Neuronal stem cell (in vitro differentiated cells): ENCODE results near the gene IL19.

ENCODE experiments used
- DNase-seq: peaks from one replicate; pipeline ENCODE4 v3.0.0-alpha.2; 2013; ENCODE audit warnings: low spot score
- H2AFZ ChIP-seq: one replicate; pipeline ENCODE4 v1.6.1; 2013; ENCODE audit warnings: mild to moderate bottlenecking, low read length, inconsistent platforms
- H2AK5ac ChIP-seq: 2 replicates; pipeline ENCODE4 v1.6.1; 2013; ENCODE audit warnings: low read depth, mild to moderate bottlenecking, inconsistent platforms, low read length, moderate library complexity, mixed read lengths
- H2BK120ac ChIP-seq: 2 replicates; pipeline ENCODE4 v1.6.1; 2013; ENCODE audit warnings: low read depth, mild to moderate bottlenecking, inconsistent platforms, low read length, moderate library complexity, mixed read lengths
- H2BK12ac ChIP-seq: one replicate; pipeline ENCODE4 v1.6.1; 2013; ENCODE audit warnings: low read length, inconsistent platforms
- H2BK15ac ChIP-seq: 2 replicates; pipeline ENCODE4 v1.6.1; 2013; ENCODE audit warnings: mild to moderate bottlenecking, low read length, inconsistent platforms, mixed read lengths
- H2BK5ac ChIP-seq: one replicate; pipeline ENCODE4 v1.6.1; 2013; ENCODE audit warnings: inconsistent platforms, mild to moderate bottlenecking, low read length, moderate library complexity
- H3K14ac ChIP-seq: one replicate; pipeline ENCODE4 v1.6.1; 2013; ENCODE audit warnings: low read length, inconsistent platforms
- H3K18ac ChIP-seq: 2 replicates; pipeline ENCODE4 v1.6.1; 2013; ENCODE audit warnings: low read length, inconsistent platforms
- H3K23ac ChIP-seq: 2 replicates; pipeline ENCODE4 v1.6.1; 2013; ENCODE audit warnings: low read depth, mild to moderate bottlenecking, mixed read lengths, low read length, inconsistent platforms; ENCODE audit not compliant: poor library complexity
- H3K27ac ChIP-seq: replicated peaks from 3 replicates; pipeline ENCODE4 v1.5.1; 2013; ENCODE audit warnings: low read length, inconsistent platforms
- H3K27me3 ChIP-seq, 3 experiments: 2 replicates each; pipeline ENCODE4 v1.6.1; 2013; ENCODE audit warnings: low read length in 3 of 3, mild to moderate bottlenecking in 2 of 3, inconsistent platforms in 1 of 3, low read depth in 1 of 3, mixed read lengths in 1 of 3, moderate library complexity in 1 of 3; ENCODE audit not compliant: control insufficient read depth in 3 of 3, insufficient read depth in 3 of 3
- H3K36me3 ChIP-seq, 2 donors: replicated peaks in 1 of 2; 2 replicates each; pipeline ENCODE4 v1.6.1; 2013; ENCODE audit warnings: low read length in 2 of 2; ENCODE audit not compliant: control insufficient read depth in 2 of 2, insufficient read depth in 2 of 2
- H3K4ac ChIP-seq: 2 replicates; pipeline ENCODE4 v1.6.1; 2013; ENCODE audit warnings: inconsistent platforms, mild to moderate bottlenecking, low read length, moderate library complexity
- H3K4me1 ChIP-seq, 2 donors: 1 replicate in 1 of 2; 2 replicates in 1 of 2; pipeline ENCODE4 v1.6.1; 2013; ENCODE audit warnings: low read length in 2 of 2, low read depth in 1 of 2; ENCODE audit not compliant: control insufficient read depth in 2 of 2, insufficient read depth in 1 of 2
- H3K4me2 ChIP-seq: one replicate; pipeline ENCODE4 v1.6.1; 2013; ENCODE audit warnings: mild to moderate bottlenecking, low read length, inconsistent platforms; ENCODE audit not compliant: insufficient read depth, poor library complexity, severe bottlenecking
- H3K4me3 ChIP-seq, 2 donors: 2 replicates each; pipeline ENCODE4 v1.5.1; 2013; ENCODE audit warnings: low read length in 2 of 2, mild to moderate bottlenecking in 2 of 2, inconsistent platforms in 1 of 2, moderate library complexity in 1 of 2
- H3K79me1 ChIP-seq: one replicate; pipeline ENCODE4 v1.6.1; 2013; ENCODE audit warnings: low read depth, mild to moderate bottlenecking, inconsistent platforms, low read length, moderate library complexity
- H3K9ac ChIP-seq: one replicate; pipeline ENCODE4 v1.6.1; 2013; ENCODE audit warnings: mild to moderate bottlenecking, low read depth, low read length, inconsistent platforms; ENCODE audit not compliant: poor library complexity
- H3K9me3 ChIP-seq, 2 donors: replicated peaks in 1 of 2; 2 replicates each; pipeline versions ENCODE3 to v1.6.1; 2013; ENCODE audit warnings: low read length in 2 of 2, mild to moderate bottlenecking in 2 of 2, inconsistent platforms in 1 of 2, low read depth in 1 of 2, mixed read lengths in 1 of 2, moderate library complexity in 1 of 2; ENCODE audit not compliant: control insufficient read depth in 2 of 2, insufficient read depth in 1 of 2
- H4K8ac ChIP-seq: one replicate; pipeline ENCODE4 v1.6.1; 2013; ENCODE audit warnings: low read depth, mild to moderate bottlenecking, inconsistent platforms, low read length, moderate library complexity
- H4K91ac ChIP-seq: one replicate; pipeline ENCODE4 v1.6.1; 2013; ENCODE audit warnings: low read length, low read depth, mild to moderate bottlenecking, inconsistent platforms; ENCODE audit not compliant: poor library complexity
- WGBS, 2 donors: extraction: QIAGEN DNeasy Blood & Tissue Kit; methylation state at CpG; one replicate each; pipeline ENCODE4 v1.1.7; 2013; ENCODE audit warnings: missing lambda C conversion rate in 2 of 2, mixed read lengths in 1 of 2; ENCODE audit not compliant: insufficient read length in 2 of 2, insufficient replicate concordance in 1 of 2; ENCODE audit errors: extremely low coverage in 2 of 2; 5-methylcytosine and 5-hydroxymethylcytosine counted together

Gene IL19

DNA sequence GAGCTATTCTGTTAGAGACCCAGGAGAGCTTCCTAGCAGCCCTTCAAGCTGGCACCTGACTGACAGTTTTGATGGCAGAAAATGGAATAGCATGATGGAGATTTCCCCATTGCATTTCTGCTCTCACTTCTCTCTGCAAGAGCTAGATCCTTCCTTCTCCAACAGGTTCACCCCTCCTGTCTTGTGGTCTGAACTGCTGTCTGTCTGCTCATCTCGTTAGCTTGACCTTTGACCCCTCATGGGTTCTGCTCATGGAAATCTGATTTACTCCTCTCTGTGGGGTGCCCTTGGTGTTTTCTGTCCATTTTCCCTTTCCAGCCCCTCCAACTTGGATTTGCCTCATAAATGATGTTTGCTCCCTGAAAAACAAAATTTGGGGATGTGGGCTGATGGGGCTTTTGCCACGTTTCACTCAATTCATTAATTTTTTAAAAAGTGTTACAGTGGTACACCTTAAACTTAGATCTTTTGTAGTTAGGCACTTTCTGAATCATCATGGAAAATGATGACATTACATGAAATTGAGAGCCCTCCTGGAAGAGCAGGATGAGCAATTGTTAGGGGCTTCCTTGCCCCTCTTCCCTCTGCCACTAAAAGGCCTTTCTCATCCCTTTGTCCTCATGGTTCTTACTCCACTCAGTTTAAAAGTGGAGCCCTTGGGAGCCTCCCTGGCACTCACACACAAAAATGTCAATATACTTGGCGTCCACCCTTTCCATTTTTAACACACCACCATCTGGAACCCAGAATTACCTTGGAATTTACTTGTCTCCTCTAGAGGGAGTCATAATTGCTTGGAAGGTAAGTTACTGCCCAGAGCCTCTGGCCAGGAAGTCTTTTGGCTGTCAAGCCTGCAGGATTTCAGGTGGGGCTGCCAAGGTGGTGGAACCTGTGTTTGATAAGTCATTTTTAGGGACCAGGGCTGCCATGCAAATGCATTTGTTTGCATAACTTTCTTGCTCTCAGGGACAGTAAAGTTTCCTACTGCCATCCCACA lies 31.9 kb upstream of the IL19 start:
- H3K79me1 ChIP-seq = no peaks in the 10 kb centered on the region
- no peak overlapping the region for H3K4me3 ChIP-seq
- no peak overlapping the region for H4K91ac ChIP-seq
- H3K4me2 ChIP-seq = no peak overlapping the region
- peaks cover 11 to 15% of the 10 kb centered on the region in 2 donors for H3K36me3 ChIP-seq
- H3K4ac ChIP-seq = no peak overlapping the region
- no peak overlapping the region for H3K14ac ChIP-seq
- H3K4me1 ChIP-seq = peaks cover 3 to 17% of the 10 kb centered on the region in 2 donors
- no peak overlapping the region for H2BK5ac ChIP-seq
- H3K23ac ChIP-seq = no peak overlapping the region
- no peaks in the 10 kb centered on the region for H3K9me3 ChIP-seq
- DNase-seq = no peak
- H3K27me3 ChIP-seq = no peaks in the 10 kb centered on the region
- no peak overlapping the region for H2BK12ac ChIP-seq
- no peak overlapping the region for H3K9ac ChIP-seq
- no peak overlapping the region for H2AFZ ChIP-seq
- no peak overlapping the region for H4K8ac ChIP-seq
- no peak overlapping the region for H2BK120ac ChIP-seq
- no peak overlapping the region for H3K18ac ChIP-seq
- H3K27ac ChIP-seq = no peak overlapping the region
- H2BK15ac ChIP-seq = no peak overlapping the region
- no peak overlapping the region for H2AK5ac ChIP-seq
- whole genome bisulfite sequencing, 2 donors = no CpG with 5 or more reads among the region's 3 CpGs

- Histone ChIP-seq H3K4me3 (no peak overlapping the region), H2BK12ac (no peak overlapping the region), H2AK5ac (no peak overlapping the region), H3K4me1 (peaks cover 3 to 17% of the 10 kb centered on the region in 2 donors), H3K4ac (no peak overlapping the region), H3K9ac (no peak overlapping the region), H3K27me3 (no peaks in the 10 kb centered on the region), H3K27ac (no peak overlapping the region), H3K36me3 (peaks cover 8 to 11% of the 10 kb centered on the region in 2 donors), H3K4me2 (no peak overlapping the region), H2BK5ac (no peak overlapping the region), H4K91ac (no peak overlapping the region), H3K9me3 (no peaks in the 10 kb centered on the region), H3K23ac (no peak overlapping the region), H4K8ac (no peak overlapping the region), H3K14ac (no peak overlapping the region), H2BK120ac (no peak overlapping the region), H3K79me1 (no peaks in the 10 kb centered on the region), H3K18ac (no peak overlapping the region), H2BK15ac (no peak overlapping the region), H2AFZ (no peak overlapping the region)
- no CpG with 5 or more reads among the region's 5 CpGs for WGBS, 2 donors
- DNase-seq = no peak
Observed at GRCh38 chr1:206739411-206740076, 31.0 kb upstream of the IL19 start.

DNA sequence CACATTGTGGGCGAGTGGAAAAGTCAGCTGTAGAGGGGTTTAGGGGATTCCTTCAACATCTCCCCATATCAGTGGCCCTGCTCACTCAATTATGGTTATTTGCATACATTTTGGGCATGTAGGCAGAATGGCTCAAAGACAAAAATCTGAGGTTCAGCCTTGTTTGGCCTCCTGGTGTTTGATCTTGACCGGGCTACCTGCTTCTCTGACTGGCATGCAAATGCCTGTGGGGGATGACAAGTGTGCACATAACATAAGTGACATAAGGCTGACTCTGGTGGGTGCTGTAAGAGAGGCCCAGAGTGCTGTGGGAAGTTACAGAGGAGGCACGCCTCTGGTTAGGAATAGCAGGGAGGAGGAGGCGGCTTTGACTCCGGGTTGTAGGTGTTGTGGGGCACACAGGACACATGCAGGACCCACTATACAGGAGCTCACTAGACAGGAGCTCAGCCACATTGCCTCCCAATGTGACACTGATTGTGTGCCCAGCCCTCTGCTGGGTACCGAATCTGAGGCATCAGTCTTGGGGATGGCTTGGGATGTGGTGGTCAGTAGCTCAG lies 29.4 kb upstream of the IL19 start:
- H3K9me3 ChIP-seq = no peaks in the 10 kb centered on the region
- no peak overlapping the region for H3K4me2 ChIP-seq
- no peak overlapping the region for H3K14ac ChIP-seq
- H3K27ac ChIP-seq = no peak overlapping the region
- peak overlapping the region; percentile 52 for H3K23ac ChIP-seq
- H3K36me3 ChIP-seq = no peaks in the 10 kb centered on the region
- H3K4ac ChIP-seq = no peak overlapping the region
- H3K79me1 ChIP-seq = no peaks in the 10 kb centered on the region
- H4K8ac ChIP-seq = no peak overlapping the region
- no peak overlapping the region for H2BK15ac ChIP-seq
- no peak overlapping the region for H3K4me3 ChIP-seq
- no peak overlapping the region for H2AFZ ChIP-seq
- H4K91ac ChIP-seq = no peak overlapping the region
- no peak overlapping the region for H2AK5ac ChIP-seq
- H3K27me3 ChIP-seq = no peaks in the 10 kb centered on the region
- no peak for DNase-seq
- peaks cover 3 to 17% of the 10 kb centered on the region in 2 donors for H3K4me1 ChIP-seq
- H2BK5ac ChIP-seq = no peak overlapping the region
- no peak overlapping the region for H2BK120ac ChIP-seq
- WGBS, 2 donors = no CpG with 5 or more reads among the region's 6 CpGs
- peak overlapping the region; percentile 54 for H3K18ac ChIP-seq
- no peak overlapping the region for H3K9ac ChIP-seq
- H2BK12ac ChIP-seq = no peak overlapping the region
